HepG2 (cell line): ENCODE results near the gene C2orf92. TPM values are rescaled to one million over a fixed set of nuclear protein-coding genes. Genes with fewer than 3 reads are reported as not detected.
A peak's percentile ranks its signal among the peaks of the same experiment; 100 is the strongest.

Experiments used
- CBX5 ChIP-seq: sonication (generic); formaldehyde crosslinking; IDR thresholded peaks from 2 replicates; pipeline ENCODE4 v1.4.0; 2020; ENCODE audit warnings: missing genetic modification reagents, borderline replicate concordance
- DMAP1 ChIP-seq: IDR thresholded peaks from 2 replicates; pipeline ENCODE4 v1.6.1; 2016
- FOXJ3 ChIP-seq: sonication (generic); formaldehyde crosslinking; IDR thresholded peaks from 2 replicates; pipeline ENCODE4 v1.4.0; 2020; ENCODE audit warnings: missing genetic modification reagents, mild to moderate bottlenecking, borderline replicate concordance
- HDAC1 ChIP-seq: sonication (generic); formaldehyde crosslinking; IDR thresholded peaks from 2 replicates; pipeline ENCODE4 v1.5.1; 2020; ENCODE audit warnings: mild to moderate bottlenecking, missing genetic modification reagents
- MLXIP ChIP-seq: sonication (generic); formaldehyde crosslinking; IDR thresholded peaks from 2 replicates; pipeline ENCODE4 v1.9.0; 2021; ENCODE audit warnings: missing genetic modification reagents, borderline replicate concordance
- NCOA1 ChIP-seq: sonication (generic); formaldehyde crosslinking; IDR thresholded peaks from 2 replicates; pipeline ENCODE4 v1.9.0; 2021; ENCODE audit warnings: missing genetic modification reagents
- PCBP1 ChIP-seq: fragments of 200-400 bp; formaldehyde crosslinking; IDR thresholded peaks from 2 replicates; pipeline ENCODE4 v1.6.1; 2017; ENCODE audit warnings: mild to moderate bottlenecking, low read depth, low read length, borderline replicate concordance
- PHF8 ChIP-seq: sonication (generic); formaldehyde crosslinking; IDR thresholded peaks from 2 replicates; pipeline ENCODE4 v1.5.0; 2020; ENCODE audit warnings: missing genetic modification reagents
- RELA ChIP-seq: sonication (generic); formaldehyde crosslinking; IDR thresholded peaks from 2 replicates; pipeline ENCODE4 v1.4.0; 2020; ENCODE audit warnings: missing genetic modification reagents
- SNAPC2 ChIP-seq: sonication (generic); formaldehyde crosslinking; IDR thresholded peaks from 2 replicates; pipeline ENCODE4 v1.8.1; 2022; ENCODE audit warnings: mild to moderate bottlenecking, missing genetic modification reagents
- TEAD3 ChIP-seq: optimal IDR thresholded peaks from 2 replicates; pipeline ENCODE3; 2016; ENCODE audit warnings: borderline replicate concordance
- TRAFD1 ChIP-seq: sonication (generic); formaldehyde crosslinking; IDR thresholded peaks from 2 replicates; pipeline ENCODE4 v1.5.1; 2020; ENCODE audit warnings: missing genetic modification reagents, mild to moderate bottlenecking, borderline replicate concordance
- ZFYVE20 ChIP-seq: sonication (generic); formaldehyde crosslinking; IDR thresholded peaks from 2 replicates; pipeline ENCODE4 v1.8.0; 2023; ENCODE audit warnings: low read depth, mild to moderate bottlenecking, moderate library complexity, missing genetic modification reagents, borderline replicate concordance
- ZNF256 ChIP-seq: sonication (generic); formaldehyde crosslinking; conservative IDR thresholded peaks from 2 replicates; pipeline ENCODE4 v1.4.0; 2020; ENCODE audit warnings: missing genetic modification reagents
- ZNF33B ChIP-seq: sonication (generic); formaldehyde crosslinking; IDR thresholded peaks from 2 replicates; pipeline ENCODE4 v1.5.1; 2020; ENCODE audit warnings: mild to moderate bottlenecking, missing genetic modification reagents
- ZNF543 ChIP-seq: sonication (generic); formaldehyde crosslinking; IDR thresholded peaks from 2 replicates; pipeline ENCODE4 v1.4.0; 2020; ENCODE audit warnings: mild to moderate bottlenecking, missing genetic modification reagents
- ZNF547 ChIP-seq: sonication (generic); formaldehyde crosslinking; IDR thresholded peaks from 2 replicates; pipeline ENCODE4 v1.5.1; 2020; ENCODE audit warnings: mild to moderate bottlenecking, missing genetic modification reagents
- ZNF615 ChIP-seq: sonication (generic); formaldehyde crosslinking; IDR thresholded peaks from 2 replicates; pipeline ENCODE4 v1.5.0; 2020; ENCODE audit warnings: mild to moderate bottlenecking, missing genetic modification reagents, borderline replicate concordance
- ZXDC ChIP-seq: sonication (generic); formaldehyde crosslinking; IDR thresholded peaks from 2 replicates; pipeline ENCODE4 v1.5.0; 2020; ENCODE audit warnings: mild to moderate bottlenecking, missing genetic modification reagents
- polyA plus RNA-seq, 8 experiments: library from polyadenylated mRNA; depleted of rRNA in 3 of 8; stranded (reverse) in 7 of 8; unstranded in 1 of 8; fragments of >200 nt; fragmentation: Illumina TruSeq in 4 of 8; extraction: Trizol in 4 of 8; gene quantifications; 2 replicates each; pipeline versions ENCODE4 v1.2.1 to v1.2.3, GENCODE V29; 2011 to 2016; ENCODE audit warnings: low read depth in 4 of 8, missing spikeins in 1 of 8, mixed read lengths in 1 of 8; ENCODE audit not compliant: insufficient read depth in 1 of 8
- total RNA-seq, 5 experiments: library from RNA; depleted of rRNA; stranded (reverse); fragments of >200 nt; fragmentation: Illumina TruSeq; extraction: Trizol; gene quantifications; 2 replicates each; pipeline ENCODE4 v1.2.3, GENCODE V29; 2016; ENCODE audit warnings: low read depth in 1 of 5
- TF ChIP-seq, protein P1 (sequence below): sonication (generic); formaldehyde crosslinking; IDR thresholded peaks from 2 replicates; pipeline ENCODE4 v1.5.0; 2020; ENCODE audit warnings: missing genetic modification reagents
- TF ChIP-seq, protein P2 (sequence below): sonication (generic); formaldehyde crosslinking; IDR thresholded peaks from 2 replicates; pipeline ENCODE4 v1.4.0; 2020; ENCODE audit warnings: low read depth, mild to moderate bottlenecking, missing genetic modification reagents

Gene C2orf92
- total and polyA plus RNA-seq, 2 of the 13 experiments (the other 11 are each of a cell fraction or from before 2014, with no cell fraction given): 4.9 to 5.0 TPM

GRCh38 chr2:97662895-97663625 lies 6.5 kb upstream of the C2orf92 start (continued):
- TF ChIP-seq MLXIP (CRISPR knock-in tag) (no peak), CBX5 (CRISPR knock-in tag) (no peak), ZNF256 (no peak), PCBP1 (no peak), ZNF547 (0 out of 2 replicates have a peak, but pooled peaks have one; percentile 32), ZFYVE20 (CRISPR knock-in tag) (no peak), SNAPC2 (CRISPR knock-in tag) (no peak), TRAFD1 (CRISPR knock-in tag) (0 out of 2 replicates have a peak, but pooled peaks have one; percentile 45), NCOA1 (no peak), ZNF543 (CRISPR knock-in tag) (no peak), PHF8 (CRISPR knock-in tag) (peak; percentile 48), HDAC1 (CRISPR knock-in tag) (no peak; the same call in 1 of the 2 replicates), ZNF615 (0 out of 2 replicates have a peak, but pooled peaks have one; percentile 47), DMAP1 (CRISPR knock-in tag) (peak; percentile 71; the same call in 1 of the 2 replicates), ZNF33B (CRISPR knock-in tag) (no peak), ZXDC (no peak), RELA (CRISPR knock-in tag) (no peak), FOXJ3 (no peak), TEAD3 (CRISPR knock-in tag) (peak; percentile 80)
- TF ChIP-seq, protein P1, sequence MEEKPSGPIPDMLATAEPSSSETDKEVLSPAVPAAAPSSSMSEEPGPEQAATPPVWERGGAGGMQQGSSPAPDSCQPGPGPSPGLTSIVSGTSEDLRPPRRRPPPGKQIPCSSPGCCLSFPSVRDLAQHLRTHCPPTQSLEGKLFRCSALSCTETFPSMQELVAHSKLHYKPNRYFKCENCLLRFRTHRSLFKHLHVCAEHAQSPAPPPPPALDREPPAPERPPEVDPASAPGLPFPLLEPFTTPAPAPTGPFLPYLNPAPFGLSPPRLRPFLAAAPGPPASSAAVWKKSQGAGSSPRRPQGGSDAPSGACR: no peak
- TF ChIP-seq, protein P2, sequence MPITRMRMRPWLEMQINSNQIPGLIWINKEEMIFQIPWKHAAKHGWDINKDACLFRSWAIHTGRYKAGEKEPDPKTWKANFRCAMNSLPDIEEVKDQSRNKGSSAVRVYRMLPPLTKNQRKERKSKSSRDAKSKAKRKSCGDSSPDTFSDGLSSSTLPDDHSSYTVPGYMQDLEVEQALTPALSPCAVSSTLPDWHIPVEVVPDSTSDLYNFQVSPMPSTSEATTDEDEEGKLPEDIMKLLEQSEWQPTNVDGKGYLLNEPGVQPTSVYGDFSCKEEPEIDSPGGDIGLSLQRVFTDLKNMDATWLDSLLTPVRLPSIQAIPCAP: no peak
